T-helper 2 cell treated with Interferon-gamma antibody and Interleukin-4, amounts not matched to agents 100 ng/mL and 5 ng/mL, for 36 hours (primary cell): Measurements from ENCODE around the gene DHRS13. TPM values are rescaled to one million over a fixed set of nuclear protein-coding genes. Genes with fewer than 3 reads are reported as not detected.
"Not testable (repeated sequence)": the region's sequence is repeated elsewhere in the genome, so short reads cannot be mapped to it uniquely, and the experiment has no call there.

Experiments
- intact Hi-C: fragments of 100-400 bp; cut with micrococcal nuclease; formaldehyde crosslinking; loops from one replicate; pipeline ENCODE4 v1.15.1; 2023
- total RNA-seq: library from RNA; stranded (reverse); gene quantifications from 2 replicates; pipeline ENCODE4 v1.2.3, GENCODE V29; 2022

Gene DHRS13
- total RNA-seq, 1 donor from 2014 or later: 30.5 TPM

DNA sequence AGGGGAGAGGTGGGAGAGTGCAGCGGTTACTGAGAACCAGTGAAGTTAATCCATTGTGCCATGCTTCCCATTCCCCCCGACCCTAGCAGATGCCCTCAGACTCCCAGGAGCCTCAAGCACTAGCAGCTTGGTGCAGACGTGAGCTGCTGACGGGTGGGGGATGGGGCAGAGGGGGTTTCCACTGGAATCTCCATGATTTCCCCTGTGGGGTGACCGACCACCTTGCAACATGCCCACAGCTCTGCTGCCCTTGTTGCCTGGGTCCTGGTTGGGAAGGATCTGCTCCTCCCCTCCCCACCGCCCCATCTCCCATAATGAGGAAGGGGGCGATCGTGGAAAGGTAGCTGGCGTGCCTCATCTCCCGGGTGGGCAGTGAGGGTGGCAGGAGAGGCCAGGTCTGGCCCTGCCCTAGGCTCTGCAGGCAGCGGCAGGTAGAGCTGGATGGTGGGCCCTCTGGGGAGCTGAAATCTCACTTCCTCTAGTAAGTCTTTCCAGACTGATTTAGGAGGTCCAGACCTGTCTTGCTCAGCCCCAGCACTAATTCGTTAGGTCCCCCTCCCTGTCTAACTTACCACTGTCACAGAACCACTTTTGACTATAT, 14.9 kb downstream of the DHRS13 start:
- intact Hi-C loops: no loop called here

DNA sequence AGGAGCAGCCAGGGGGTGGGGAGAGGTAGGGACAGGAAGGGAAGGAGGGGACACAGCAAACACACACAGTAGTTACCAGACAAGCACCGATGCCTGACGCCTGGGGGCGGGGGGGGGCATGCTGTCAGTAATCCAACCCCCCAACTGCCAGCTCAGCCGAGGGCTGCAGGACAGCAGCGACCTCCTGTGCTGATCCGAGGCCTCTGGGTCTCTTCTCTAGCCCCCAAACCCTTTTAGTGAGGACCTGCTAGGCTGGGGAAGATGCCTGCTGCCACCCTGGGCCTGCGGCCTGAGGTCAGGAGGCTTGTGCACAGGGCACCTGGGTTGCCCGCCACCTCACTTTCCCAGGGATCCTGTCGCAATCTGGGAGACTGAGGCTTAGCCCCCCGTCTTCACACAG, 16.9 kb downstream of the DHRS13 start:
- intact Hi-C loops: no loop called here

DNA sequence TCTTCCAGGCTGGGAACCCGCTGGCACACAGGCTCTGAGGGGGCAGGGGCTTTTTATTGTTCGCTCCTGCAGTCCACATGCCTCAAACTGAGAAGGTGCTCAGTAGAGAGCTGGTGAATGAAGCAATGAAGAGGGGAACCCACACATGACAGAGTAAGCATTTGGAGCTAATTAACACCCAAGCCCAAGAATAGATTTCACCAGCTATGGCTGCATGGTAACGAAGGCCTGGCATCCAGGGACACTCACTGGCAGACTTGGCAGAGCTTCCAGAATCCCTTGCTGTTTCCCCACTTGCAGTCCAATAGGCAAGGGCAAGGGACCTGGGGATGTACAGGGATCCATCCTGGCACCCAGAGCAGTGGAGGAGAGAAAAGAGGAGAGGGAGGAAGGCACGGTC, 17.5 kb downstream of the DHRS13 start:
- intact Hi-C loops: no loop called here

DNA sequence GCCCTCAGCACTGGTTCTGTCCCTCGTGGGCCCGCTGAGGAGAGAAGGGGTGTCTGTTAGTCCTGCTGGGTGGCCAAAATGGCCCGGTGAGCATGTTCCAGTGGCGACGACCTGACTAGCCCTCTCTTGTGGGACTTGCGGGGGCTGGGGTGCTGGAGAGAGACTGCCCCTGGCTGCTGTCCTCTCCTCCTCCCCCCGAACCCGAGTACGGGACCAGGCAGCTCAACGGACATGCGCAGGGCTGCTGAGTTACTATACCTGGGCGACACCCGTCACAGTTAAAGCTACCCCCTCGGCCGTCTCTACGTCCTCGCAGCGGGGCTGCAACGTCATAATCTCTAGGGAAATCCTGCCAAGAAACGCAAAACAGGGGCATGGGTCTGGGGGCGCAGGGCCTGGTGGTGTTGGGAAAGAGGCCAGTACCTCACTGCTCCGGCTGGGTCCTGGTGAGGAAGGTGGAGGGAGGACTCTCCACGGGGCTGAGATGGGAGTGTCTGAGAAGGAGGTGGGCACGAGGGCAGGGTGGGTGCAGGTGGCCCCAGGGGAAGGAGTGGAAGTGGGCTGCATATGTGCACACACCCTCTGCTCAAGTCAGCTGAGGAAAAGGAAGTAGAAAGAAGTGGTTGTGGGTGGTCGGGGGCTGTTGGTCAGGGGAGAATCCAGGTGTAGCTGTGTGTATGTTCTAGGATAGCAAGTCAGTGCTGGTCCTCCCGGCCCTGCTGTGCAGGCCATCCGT, 18.7 kb downstream of the DHRS13 start:
- intact Hi-C loops: no loop called here

DNA sequence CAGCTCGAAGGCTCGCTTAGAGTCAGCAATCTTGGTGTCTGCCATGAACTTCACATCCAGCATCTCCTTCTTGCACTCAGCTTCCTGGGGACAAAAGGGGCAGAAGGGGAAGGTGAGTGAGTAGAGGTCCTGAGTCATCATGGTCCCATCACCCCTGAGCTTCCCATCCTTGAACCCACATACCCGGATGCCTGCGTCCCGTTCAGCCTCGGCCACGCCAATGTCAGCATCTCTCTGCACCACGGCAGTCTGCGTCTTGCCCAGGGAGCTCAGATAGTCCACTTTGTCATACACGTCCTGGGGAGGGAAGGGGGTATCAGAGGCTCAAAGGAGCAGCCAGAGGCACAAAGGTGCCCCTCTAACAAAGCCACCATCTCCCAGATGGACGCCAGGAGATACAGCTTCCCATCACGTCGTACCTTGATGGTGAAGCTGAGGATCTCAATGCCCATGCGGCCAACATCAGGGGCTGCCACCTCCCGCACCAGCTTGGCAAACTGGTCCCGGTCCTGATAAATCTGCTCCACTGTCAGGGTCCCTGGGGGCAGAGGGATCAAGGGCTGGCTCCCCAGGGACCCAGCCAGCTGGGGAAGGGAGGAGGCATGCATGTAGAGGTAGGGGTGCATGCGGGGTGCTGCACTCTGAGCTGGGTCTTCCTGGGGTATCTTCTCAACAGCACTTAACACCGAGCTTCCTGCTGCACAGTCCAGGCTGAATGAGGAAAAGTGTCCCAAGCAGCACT, 20.6 kb downstream of the DHRS13 start:
- intact Hi-C loops: no loop called here

DNA sequence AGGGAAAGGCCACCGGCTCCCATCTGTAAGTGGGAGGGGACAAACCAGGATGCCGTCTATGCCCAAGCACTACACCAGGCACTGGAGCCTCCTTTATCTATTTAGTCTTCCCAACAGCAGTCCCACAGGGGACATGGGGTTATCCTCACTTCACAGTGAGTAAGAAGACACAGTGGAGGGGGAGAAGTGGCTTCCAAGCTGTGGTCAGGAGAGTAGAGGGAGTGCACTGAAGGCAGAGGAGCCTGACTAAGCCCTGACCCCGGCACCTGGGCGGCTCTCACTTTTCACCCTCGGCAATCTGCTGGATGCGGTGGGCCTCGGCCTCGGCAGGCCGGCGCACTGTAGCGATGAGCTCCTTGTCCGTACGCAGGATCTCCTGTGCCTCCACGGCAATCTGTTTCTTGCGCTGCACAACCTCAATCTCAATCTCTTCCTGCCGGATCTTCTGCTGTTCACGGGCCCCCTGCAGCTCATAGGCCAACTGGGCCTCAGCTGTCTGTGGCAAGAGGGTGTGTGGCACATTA, 21.3 kb downstream of the DHRS13 start:
- intact Hi-C loops: no loop called here

DNA sequence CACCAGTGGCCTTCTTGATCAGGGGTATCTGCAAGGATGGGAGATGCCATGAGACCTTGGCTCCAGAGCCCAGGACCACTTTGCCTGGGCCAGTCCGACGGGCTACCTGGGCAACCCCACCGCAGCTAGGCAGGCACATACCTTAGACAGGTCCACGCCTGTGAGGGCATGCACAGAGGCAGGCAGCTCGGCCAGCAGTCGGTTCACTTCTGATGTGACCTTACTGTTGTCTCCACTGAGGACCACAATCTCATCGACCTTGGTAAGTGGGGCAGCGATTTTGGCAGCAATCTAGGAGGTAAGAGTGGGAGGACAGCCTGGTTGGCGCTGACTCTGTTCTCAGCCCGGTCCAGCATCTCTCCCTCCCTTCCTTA, 22.3 kb downstream of the DHRS13 start:
- intact Hi-C loops: no loop called here

DNA sequence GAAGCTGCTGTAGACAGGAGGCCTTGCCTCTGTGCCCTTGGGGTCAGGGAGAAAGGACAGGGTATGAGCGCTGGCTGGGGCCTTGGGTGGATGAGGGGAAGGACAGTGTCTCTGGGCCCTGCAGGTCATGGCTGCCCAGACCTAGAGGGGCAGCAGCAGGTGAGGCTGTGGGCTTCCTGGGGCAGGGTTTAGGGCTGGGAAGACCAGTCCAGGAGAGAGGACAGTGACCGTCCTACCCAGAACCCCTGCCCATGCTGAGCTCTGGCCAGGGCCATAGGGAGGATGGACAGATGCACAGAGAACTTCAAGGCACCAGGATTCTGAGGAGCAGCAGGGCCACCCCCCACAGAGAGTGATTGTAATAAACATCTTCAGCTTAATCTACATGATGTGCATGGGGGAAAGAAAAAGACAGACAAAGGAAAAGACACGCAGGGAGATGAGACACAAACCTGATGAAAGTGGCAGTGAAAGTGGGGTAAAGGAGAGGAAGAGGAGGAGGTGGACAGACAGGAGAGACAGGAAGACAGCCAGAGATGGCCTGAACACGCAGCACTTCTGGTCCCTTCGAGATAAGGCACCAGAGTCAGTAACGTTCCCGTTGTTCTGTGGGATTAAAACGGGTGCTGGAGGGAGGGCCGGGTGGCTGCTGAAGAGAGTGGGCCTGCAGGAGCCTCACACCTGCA, 22.9 kb downstream of the DHRS13 start:
- intact Hi-C loops: no loop called here

DNA sequence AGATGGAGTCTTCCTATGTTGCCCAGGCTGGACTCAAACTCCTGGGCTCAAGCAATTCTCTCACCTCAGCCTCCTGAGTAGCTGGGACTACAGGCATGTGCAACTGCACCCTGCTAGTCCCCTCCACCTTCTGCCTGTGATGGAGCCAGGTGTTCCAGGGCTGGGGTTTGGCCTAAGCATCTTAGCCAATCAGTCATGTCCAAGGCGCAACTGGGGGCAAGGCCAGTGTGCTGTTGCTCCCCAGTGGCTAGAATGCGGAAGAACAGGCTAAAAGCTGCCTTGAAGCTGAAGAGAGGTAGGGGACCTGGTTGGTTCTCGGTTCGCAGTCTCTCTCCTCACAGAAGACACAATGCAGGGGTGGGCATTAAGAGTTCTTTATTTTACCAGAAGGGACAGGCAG, 23.9 kb downstream of the DHRS13 start:
- intact Hi-C loops: no loop called here

DNA sequence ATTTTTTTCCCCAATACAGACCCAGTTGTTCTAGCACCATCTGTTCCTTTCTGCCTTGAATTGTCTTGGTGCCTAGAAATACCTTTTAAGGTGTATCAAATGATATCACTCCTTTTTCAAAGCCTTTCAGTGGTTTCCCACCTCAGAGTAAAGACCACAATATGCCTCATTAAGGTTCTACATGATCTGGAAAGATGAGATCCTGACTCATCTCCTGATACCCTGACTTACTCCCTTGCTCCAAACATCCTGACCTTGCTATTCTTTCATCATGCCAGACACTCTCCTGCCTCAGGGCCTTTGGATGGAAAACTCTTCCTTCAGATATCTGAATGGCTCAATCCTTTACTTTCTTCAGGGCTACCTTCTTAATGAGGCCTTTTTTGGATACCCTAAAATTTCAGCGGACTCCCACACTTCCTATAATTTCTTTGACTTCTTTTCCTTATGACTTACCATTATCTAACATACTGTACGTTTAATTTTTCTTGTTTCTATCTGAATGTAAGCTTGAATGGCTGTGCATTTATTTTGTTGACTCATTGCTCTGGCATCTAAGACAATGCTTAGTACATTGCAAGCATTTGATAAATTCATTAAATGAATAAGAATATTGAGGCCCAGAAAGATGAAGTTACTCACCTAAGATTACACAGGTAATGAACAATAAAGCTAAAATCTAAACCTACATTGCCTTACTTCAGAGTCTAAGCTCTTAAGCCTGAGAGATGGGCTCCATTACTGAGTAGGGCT, 24.5 kb downstream of the DHRS13 start:
- intact Hi-C loops: no loop called here

DNA sequence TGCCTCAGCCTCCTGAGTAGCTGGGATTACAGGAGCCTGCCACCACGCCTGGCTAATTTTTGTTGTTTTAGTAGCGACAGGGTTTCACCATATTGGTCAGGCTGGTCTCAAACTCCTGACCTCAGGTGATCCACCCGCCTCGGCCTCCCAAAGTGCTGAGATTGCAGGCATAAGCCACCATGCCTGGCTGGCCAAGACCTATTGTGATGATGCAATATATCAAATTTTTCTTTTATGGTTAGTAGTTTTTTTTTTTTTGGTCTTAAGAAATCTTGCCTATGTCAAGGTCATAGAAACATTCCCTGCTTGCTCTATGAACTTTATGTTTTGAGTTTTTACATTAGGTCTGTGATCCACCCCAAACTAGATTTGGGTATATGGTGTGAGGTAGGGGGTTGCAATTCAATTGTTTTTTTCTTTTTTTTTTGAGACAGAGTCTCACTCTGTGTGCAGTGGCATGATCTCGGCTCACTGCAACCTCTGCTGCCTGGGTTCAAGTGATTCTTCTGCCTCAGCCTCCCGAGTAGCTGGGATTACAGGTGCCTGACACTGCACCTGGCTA, 25.6 kb downstream of the DHRS13 start:
- intact Hi-C loops: not testable (repeated sequence)

DNA sequence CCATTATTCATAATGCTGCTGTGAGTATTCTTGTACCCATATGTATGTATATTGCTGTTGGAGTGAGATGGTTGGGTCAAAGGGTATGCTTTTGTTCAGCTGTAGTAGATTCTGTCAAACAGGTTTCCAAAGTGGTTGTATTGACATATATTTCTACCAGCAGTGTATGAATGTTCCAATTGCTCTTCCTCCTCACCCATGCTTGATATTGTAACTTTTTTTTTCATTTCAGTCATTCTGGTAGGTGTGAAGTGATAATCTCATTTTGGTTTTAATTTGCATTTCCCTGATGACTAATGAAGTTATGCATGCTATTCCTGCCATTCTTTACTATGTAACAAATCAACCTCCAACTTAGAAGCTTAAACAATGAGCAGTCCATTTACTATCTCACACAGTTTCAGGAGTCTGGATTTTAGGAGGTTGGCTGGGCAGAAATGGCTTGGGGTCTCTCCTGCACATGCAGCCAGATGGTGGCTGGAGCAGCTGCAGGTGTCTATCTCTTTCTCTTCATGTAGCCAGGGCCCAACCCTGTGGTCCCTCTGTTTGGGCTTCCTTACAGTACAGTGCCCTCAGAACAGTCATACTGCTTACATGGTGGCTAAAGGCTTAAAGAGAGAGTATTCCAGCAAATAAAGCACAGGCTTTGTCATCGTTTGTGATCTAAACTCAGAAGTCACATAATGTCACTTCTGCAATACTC, 26.9 kb downstream of the DHRS13 start:
- intact Hi-C loops: no loop called here

DNA sequence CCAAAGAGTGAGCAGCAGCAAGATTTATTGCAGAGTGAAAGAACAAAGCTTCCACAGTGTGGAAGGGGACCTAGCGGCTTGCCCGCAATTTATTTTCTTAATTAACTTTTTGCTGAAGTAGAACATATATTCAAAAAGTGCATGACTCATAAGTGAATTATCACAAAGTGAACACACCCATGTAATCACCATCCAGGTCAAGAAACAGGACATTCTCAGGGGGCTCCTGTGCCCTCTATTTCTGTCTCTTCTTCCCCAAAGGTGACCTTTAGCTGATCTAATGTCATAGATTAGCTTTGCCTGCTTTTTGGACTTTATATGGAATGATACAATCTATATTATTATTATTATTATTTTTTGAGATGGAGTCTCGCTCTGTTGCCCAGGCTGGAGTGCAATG, 28.1 kb downstream of the DHRS13 start:
- intact Hi-C loops: no loop called here

DNA sequence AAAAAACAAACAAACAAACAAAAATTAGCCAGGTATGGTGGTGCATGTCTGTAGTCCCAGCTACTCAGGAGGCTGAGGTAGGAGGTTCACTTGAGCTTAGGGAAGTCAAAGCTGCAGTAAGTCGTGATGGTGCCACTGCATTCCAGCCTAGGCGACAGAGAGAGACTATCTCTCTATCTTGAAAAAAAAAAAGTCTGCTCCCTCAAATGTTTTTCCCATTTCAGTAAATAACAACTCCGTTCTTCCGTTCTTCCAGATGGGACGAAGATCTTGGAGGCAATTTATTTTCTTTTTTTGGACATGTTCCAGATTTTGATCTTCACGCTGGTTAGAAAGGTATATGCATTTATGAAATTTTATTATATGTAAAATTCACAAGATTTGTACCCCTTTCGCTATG, 29.0 kb downstream of the DHRS13 start:
- intact Hi-C loops: no loop called here

DNA sequence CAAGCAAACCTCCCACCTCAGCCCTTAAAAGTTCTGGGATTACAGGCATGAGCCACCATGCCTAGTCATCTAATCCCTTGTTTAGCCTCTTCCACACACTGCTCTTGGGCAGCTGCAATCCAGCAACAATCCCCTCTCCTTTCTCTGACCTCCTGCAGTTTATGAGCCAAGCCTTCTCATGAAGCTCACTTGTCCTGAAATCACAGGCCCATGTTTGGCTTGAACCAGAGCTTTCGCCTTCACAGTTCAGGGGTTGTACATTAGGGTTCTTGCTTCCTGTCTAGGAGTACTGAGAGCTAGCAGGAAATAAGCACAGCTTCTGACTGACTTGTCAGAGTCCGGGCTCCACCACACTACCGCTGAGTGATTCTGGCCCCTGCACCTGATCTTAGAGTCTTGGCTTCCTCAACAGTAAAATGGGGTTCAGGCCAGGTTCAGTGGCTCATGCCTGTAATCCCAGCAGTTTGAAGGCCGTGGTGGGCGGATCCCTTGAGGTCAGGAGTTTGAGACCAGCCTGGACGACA, 31.8 kb downstream of the DHRS13 start:
- intact Hi-C loops: loop anchor here (2.0 kb wide), 1 partner anchor 16 kb away; the partner anchor contains the start of gene ERAL1

DNA sequence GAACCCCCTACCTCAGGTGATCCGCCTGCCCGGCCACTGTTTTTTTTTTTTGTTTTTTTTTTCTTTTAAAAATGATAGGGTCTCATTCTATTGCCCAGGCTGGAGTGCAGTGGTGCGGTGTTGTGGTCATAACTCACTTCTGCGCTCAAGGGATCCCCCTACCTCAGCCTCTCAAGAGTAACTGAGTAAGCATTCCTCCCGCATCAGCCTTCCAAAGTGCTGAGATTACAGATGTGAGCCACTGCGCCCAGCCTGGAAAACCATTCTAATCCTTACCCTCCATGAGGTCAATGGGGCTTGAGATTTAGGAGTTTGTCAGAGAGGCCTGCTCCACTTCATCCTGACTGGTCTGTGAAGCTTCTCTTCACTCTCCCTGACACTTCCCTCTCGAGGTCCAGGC, 35.6 kb downstream of the DHRS13 start:
- intact Hi-C loops: no loop called here

DNA sequence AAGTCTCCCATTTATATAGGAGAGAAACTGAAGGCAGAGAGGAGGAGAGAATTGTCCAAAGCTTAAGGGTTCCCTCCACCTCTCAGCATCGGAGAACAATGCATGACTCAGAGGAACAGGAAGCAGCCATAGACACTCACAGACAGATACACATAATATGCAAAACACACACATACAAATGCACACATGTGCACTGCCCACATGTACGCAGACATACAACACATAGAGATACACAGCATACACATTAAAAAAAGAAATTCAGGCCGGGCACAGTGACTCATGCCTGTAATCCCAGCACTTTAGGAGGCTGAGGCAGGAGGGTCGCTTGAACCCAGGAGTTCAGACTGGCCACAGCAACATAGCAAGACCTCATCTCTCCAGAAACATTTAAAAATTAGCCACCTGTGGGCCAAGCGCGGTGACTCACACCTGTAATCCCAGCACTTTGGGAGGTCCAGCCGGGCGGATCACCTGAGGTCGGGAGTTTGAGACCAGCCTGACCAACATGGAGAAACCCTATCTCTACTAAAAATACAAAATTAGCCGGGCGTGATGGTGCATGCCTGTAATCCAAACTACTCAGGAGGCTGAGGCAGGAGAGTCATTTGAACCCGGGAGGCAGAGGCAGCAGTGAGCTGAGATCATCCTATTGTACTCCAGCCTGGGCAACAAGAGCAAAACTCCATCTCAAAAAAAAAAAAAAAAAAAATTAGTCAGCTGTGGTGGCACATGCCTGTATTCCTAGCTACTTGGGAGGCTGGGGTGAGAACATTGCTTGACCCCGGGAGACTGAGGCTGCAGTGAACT, 36.7 kb downstream of the DHRS13 start:
- intact Hi-C loops: no loop called here

DNA sequence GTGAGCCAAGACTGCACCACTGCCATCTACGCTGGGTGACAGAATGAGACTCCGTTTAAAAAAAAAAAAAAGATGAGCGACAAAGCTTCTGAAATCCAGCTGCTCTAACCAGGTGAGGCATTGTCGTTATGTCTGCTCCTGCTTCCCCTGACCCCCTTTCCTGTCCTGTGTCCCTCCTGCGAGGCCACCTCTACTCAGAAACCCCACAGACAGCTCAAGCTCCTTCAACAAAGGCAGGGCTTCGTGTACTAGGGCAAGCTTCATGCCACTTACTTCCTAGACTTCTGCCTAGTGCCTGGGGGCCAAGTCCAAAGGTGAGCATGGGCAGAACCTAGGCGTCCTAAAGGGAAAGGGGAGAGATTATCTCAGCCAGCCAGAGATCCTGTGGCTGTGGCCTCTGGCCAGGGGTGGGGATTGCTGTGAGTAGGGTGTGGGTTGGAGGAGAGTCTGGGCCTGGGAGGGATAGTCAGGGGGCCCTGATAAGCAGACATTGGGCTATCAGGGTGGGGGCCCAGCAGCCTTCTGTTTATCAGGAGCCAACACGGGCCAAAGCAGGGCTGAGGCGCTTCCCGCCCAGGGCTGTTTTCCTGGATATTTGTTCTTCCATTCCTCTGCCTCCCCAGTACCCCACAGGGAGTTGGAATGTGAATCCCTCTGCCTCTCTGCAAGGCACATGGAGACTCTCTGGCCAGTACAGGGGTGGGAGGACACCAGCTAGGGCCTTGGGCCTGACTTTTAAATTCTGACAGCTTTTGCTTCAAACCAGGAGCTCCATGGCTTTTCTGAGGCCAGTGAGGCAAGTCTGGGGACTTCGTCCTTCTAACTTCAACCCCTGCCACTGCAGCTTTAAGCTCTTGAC, 37.7 kb downstream of the DHRS13 start:
- intact Hi-C loops: no loop called here
